HG02970 (cell line): ENCODE measurements around the gene PPAN.

ENCODE experiments used
- ATAC-seq: cut with Tn5 transposase; IDR thresholded peaks from one replicate; pipeline ENCODE4 v1.9.1; 2021; ENCODE audit warnings: mild to moderate bottlenecking, moderate library complexity, moderate number of reproducible peaks; ENCODE audit not compliant: unreplicated experiment, low FRiP score

PPAN gene, protein sequence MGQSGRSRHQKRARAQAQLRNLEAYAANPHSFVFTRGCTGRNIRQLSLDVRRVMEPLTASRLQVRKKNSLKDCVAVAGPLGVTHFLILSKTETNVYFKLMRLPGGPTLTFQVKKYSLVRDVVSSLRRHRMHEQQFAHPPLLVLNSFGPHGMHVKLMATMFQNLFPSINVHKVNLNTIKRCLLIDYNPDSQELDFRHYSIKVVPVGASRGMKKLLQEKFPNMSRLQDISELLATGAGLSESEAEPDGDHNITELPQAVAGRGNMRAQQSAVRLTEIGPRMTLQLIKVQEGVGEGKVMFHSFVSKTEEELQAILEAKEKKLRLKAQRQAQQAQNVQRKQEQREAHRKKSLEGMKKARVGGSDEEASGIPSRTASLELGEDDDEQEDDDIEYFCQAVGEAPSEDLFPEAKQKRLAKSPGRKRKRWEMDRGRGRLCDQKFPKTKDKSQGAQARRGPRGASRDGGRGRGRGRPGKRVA

DNA sequence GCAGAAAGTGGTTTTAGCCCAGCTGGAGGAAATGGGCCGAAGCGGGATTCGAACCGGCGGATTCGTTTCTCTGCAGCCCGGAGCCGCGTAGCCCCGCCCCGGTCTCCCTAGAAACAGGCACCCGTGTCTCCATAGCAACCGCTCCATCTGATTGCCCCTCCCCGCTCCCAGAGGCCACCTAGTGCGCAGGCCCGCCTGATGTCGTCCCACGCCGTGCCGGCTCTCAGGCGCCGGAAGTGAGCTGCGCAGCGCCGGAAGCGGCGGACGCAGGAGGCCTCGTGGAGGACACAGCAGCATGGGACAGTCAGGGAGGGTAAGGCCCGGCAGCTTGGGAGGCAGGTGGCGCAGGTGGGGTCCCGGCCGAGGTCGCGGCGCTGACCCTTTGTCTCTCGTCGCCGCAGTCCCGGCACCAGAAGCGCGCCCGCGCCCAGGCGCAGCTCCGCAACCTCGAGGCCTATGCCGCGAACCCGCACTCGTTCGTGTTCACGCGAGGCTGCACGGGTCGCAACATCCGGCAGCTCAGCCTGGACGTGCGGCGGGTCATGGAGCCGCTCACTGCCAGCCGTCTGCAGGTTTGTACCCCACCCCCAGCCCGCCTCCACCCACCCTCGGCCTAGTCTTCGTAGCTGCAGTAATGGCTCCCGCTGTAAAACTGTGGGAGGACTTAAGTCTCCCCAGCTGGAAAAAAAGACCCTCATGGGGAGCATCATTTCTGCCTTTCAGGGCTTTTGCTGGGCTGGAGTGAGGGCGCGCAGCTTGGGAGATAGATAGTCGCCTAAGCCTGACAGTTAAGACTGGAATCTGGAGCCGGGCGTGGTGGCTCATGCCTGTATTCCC is at the start of gene PPAN:
Gene PPAN, plus strand, starts transcription at position 263 of the 837 bp plus-strand sequence. Its CDS starts 33 bp downstream, at position 296.
- ATAC-seq = peak; percentile 65

DNA sequence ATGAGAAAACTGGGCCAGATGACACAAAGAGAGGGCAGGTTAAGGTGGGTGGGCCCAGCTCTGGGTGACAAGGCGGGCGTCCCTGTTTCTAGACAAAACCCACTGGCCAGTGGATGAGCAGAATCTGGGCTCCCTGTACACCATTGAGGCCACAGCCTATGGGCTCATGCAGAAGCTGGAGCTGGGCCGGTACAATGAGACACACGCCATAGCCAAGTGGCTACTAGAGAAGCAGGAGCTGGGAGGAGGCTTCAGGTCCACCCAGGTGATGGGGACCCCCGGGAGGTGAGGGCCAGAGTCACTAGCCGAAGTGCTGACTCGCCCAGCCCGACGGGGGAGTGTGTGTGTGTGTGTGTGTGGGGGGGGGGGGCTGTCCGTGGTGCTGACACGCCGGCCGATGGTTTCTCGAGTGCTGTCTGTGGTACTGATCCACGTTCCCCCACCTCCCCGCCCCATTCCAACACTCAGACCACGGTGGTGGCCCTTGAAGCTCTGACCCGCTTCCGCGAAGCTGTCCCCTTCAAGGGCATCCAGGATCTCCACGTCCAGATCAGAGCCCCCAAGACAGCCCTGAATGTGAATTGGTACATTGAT is 44.3 kb upstream of the PPAN start:
- ATAC-seq = no peak

DNA sequence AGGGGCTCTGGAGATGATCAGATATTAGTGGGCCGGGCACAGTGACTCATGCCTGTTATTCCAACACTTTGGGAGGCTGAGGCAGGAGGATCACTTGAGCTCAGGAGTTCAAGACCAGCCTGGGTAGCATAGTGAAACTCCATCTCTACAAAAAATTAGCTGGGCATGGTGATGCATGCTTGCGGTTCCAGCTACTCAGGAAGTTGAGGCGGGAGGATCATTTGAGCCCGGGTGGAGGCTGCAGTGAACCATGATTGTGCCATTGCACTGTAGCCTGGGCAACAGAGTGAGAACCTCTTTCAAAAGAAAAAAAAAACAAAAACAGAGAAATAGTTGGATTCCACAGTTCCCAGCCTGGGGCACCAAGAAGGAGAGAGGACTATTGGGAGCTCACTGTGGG is 38.0 kb upstream of the PPAN start:
- no peak for ATAC-seq

DNA sequence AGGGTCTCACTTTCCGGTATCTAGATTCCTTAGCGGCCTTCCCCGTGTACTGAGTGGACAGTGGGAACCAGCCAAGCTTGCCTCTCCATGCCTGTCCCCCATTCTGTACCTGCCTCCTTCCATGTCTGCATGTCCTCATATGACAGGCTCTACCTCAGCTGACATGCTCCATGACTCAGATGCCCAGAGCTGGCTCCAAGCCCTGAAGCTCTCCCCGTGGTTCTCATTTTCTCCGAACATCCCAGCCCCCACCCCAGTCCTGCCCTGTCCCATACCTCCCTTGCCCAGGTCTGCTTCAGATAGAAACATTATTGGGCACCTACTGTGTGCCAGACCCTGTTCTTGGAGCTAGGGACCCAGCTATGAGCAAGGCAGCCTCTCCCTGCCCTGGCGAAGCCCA is 37.1 kb upstream of the PPAN start:
- ATAC-seq = no peak

DNA sequence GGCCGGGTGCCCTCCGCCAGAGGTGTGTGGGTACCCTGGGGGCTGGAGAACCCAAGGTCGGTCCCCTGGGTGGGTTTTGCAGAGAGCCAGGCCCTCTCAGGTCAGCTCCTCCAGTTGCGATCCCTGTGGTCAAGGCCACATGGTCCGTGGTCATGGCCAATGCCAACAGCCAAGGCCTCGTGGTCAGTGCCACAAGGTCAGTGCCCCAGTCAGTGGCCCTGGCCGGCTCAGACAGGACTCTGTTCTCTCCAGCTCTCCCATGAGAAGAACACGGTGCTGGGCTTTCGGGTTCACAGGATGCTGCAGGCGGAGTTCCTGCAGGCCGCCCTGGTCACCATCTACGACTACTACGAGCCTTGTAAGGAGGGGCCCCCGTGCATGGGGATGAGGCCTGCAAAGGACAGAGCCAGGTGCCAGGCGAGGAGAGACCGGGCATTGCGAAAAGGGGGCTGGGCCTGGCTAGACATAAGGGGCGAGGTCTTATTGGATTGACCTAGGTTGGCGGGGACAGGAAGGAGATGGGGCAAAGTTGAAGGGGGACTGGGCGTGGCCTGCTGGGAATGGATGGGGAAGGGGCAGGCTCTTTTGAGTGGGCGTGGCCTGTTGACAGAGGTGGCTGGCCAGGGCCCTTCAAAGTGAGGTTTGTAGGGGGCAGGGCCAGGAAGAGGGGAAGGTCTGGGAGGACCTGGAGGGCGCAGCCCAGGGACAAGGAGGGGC is 35.3 kb upstream of the PPAN start:
- no peak for ATAC-seq

DNA sequence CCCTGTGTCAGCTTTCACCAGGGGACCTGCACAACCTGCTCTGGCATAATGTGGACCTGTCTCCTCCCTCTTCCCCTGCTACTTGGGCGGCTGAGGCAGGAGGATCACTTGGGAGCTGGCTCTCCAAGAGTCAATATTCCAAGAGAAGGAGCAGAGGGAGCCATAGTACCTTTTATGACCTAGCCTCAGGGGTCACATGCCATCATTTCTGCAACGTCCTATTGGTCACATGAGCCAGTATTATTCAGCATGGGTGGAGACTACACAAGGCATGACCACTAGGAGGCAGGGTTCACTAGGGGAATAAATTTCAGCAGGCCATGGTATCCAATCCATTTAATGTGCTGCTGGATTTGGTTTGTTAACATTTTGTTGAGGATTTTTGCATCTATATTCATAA is 32.0 kb upstream of the PPAN start:
- ATAC-seq = no peak

DNA sequence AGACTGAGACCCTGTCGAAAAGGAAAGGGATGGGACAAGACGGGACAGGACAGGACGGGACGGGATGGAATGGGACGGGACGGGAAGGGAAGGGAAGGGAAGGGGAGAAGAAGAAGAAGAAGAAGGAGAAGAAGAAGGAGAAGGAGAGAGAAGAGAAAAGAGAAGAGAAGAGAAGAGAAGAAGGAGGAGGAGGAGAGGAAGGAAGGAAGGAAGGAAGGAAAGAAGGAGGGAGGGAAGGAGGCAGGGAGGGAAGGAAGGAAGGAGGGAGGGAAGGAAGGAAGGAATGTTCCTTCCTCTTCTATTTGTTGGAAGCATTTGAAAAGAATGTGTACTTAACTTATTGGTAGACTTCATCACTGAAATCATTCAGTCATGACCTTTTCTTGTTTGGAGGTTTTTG is 29.6 kb upstream of the PPAN start:
- ATAC-seq = no peak

DNA sequence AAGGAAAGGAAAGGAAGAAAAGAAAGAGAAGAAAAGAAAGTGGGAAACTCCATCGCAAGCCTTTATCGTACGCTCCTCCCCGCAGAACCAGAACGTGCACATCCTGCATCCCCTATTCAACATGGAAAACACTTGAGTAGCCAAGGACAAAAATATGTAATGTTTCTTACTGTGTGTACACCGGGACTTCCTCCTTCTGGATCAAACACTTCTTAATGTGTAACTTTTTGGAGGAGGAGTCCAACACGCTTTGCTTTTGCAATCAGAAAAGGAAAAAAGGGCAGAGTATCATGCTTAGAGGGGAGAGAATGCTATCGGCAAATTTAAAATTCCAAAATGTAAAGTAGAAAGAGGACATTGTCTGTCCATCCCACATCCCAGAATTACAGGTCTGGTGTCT is 27.8 kb upstream of the PPAN start:
- ATAC-seq = no peak

DNA sequence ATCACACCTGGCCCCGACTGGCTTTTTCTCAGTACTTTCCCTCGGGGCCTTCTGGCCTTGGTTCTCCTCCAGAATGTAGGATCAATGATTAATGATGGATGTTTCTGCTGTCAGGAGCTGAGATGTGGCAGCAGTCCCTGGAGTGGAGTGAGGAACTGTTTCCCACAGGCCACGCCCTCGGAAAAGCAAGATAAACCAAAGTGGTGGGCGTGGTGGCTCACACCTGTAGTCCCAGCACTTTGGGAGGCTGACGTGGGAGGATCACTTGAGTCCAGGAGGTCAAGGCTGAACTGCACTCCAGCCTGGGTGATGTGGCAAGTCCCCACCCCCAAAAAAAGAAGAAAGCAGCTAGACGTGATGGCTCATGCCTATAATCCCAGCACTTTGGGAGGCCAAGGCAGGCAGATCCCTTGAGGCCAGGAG is 27.1 kb upstream of the PPAN start:
- no peak for ATAC-seq

DNA sequence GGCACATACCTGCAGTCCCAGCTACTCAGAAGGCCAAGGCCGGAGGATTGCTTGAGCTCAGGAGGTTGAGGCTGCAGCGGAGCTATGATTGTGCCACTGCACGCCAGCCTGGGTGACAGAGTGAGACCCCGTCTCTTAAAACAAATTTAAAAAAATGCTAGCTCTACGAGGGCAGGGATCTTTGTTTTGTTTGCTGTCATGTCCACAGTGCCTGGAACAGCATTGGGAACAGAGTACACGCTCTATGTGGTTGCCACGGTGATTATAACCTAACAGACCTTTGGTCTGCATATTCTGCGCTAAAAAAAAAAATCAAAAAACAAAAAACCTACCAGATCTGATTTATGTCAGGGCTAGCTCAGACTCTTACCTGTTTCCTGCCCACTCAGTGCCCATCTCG is 22.3 kb upstream of the PPAN start:
- ATAC-seq = no peak

DNA sequence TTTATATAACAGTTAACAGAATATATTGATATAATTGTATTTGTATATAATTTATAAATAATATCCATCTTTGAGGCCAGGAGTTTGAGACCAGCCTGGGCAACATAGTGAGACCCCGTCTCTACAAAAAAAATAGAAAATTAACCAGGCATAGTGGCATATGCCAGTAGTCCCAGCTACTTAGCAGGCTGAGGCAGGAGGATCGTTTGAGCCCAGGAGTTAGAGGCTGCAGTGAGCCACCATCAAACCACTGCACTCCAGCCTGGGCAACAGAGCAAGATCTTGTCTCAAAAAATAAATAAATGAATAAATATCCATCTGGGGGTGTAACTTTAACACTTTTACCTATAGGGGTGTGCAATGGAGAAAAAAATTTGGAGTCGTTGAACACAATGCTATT is 21.4 kb upstream of the PPAN start:
- no peak for ATAC-seq

DNA sequence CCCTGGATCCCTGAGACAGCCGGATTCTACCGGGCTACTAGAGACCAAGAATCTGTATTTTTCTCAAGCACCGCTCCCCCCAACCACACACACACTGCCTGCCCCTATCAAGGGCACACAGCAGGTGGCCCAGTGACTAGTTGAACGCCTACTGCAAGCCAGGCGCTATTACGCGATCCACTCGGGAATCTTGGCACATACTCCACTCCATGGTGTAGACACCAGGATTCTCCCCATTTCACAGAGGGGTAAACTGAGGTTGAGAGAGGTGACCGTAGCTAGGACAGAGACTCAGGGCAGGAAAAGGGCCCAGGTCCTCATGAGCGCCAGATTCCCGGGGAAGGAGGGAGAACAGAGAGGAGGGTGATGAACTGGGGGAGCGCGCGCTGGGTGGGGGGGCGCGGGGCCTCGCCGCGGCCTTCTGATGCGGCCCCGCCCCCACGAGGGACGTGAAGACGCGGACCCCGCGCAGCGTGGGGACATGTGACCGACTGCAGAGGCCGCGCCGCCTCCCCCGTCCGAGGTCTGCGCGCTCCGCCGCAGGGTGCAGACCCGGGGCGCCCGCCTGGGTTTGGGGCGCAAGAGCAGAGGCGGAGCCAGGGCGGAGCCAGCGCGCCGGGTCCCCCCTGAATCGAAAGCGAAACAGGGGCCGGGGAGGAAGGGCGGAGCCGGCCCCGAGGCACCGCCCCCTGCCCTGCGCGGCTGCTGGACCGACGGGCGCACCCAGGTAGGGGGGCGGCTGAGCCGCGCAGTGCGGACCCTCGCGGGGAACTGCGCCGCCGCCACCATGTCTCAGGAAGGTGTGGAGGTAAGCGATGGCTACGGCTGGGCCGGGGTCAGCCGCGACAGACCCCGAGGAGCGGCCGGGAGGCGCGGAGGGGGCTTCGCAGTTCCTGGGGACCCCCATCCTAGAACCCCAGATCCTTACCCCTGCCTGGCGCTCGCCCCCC is 20.2 kb upstream of the PPAN start, which contains the start of gene SHFL:
Gene SHFL, plus strand, starts transcription at position 677 of the 950 bp plus-strand sequence. Its CDS starts 111 bp downstream, at position 788.
- peak; percentile 78 for ATAC-seq

DNA sequence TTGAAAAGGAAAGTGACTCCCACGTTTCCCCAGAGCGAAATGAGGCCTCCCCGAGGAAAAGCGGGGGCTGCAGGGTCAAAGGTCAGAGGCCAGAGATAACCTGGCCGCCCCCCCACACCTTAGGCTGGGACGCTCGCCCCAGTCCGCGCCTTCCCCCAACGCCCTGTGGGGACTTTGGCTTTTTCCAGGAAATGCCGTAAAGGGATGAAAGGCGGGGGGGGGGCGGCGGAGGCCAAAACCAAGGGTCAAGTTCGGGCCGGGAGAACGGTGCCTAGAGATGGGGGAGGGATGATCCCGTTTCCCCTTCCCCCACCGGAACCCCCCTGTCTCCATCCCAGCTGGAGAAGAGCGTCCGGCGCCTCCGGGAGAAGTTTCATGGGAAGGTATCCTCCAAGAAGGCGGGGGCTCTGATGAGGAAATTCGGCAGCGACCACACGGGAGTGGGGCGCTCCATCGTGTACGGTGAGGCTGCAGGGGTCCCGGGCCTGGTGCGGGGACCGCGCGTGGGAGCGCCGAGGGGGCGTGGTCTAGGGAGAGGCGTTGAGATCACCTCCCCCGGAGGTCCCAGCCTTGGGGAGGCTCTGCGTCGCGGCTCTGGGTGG is 19.5 kb upstream of the PPAN start:
- ATAC-seq = no peak

DNA sequence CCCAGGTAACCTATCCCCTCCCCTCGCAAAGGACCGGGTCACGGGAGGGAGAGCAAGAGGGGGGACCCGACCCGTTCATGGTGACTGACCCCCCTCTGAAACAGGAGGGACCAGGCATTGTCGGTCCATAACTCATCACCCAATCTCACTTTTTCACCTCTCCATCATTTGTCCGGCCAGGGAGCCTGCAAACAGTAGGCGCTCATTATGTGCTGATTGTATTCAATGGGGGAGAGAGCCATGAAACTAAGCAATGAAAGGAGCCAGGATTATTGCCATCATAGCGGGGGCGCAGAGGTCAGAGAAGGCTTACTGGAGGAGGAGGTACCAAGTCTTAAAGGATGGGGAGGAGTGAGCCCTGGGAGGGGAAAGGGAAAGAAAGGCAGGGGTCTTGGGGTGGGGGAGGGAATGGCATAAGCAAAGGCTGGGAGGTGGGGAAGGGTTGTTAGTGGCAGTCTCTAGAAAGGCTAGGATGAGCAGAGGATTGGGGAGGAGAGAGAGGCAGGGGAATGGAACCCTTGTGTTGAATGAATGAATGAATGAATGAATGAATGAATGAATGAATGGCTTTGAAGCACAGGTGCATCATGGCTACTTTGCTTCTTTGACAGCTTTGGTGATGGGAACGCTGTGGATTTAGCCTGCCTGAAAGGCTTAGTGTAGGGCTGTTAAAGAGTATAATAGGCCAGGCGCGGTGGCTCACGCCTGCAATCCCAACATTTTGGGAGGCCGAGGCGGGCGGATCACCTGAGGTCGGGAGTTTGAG is 18.7 kb upstream of the PPAN start:
- no peak for ATAC-seq

DNA sequence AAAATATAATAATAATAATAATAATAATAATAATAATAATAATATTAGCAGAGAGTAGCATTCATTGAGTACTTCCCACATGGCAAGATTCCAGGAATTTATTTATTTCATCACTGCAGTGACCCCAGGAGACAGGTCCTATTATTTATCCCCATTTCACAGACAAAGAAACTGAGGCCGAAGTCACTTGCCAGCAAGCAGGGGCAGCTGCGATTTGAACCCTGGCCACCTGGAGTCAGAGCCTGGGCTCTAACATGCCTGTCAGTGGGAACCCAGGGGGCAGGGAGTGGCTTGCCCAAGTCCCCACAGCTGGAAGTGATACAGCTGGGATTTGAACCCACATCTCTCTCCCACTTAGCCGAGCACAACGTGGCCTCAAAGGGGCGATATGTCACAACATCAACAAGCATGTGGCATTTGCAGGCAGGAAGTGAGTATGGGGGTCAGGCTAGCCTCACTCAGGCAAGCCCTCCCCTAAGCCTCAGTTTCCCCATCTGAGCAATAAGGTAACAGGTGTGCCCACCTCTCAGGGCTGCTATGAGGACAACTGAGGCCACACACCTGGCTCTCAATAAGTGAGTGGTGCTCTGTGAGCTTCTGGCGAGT is 17.1 kb upstream of the PPAN start:
- no peak for ATAC-seq

DNA sequence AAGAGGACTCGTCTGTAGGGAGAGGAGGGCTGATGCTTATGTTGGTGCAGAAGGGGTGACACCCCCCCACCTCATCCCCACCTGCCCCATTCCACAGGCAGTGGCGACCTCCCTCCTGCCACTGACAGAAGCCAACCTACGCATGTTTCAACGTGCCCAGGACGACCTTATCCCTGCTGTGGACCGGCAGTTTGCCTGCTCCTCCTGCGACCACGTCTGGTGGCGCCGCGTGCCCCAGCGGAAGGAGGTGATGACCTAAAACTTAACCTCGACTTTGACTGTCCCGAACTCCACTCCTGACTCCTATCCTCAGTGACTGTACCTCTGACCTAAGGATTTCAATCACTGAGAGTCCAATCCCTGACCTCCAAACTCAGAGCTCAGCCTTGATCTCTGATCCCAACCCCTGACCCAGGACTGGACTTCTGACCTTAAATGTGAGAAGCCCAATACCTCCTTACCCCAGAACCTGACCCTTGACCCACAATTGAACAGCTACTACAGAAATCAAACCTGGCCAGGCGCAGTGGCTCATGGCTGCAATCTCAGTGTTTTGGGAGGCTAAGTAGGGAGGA is 16.3 kb upstream of the PPAN start:
- ATAC-seq = no peak

DNA sequence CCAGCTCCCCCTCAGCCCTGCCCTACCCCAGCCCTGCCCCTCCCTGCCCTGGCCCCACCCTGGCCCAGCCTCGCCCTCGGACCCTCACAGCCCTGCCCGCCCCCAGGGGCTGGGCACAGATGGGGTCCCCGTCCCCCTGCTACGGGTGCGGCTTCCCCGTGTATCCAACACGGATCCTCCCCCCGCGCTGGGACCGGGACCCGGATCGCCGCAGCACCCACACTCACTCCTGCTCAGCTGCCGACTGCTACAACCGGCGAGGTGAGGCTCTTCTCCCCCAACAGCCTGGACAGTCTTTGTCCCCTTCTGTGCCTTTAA is 14.8 kb upstream of the PPAN start:
- no peak for ATAC-seq
